ENCODE results near the gene CFAP92.

DNA sequence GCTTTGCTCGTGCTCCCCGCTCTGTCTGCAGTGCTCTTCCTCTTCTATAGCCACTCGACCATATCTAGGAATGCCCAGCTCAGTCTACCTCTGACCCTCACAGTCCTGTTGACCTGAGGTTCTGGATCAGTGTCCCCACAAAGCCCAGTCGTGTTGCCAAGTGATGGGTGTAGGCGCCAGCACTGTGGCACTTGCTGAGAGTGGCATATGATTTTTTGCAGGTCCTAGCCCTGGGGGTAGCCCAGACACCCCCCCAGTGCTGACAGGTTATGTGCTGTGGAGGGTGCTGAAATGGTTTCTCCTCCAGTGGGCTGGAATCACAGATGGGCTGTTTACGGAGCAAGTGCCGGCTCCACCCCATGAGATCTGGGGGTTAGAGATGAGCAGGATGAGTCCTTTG is 82.0 kb downstream of the CFAP92 start:
- TF ChIP-seq CTCF (IDR thresholded peaks at IDR 0.05) (no peak), EZH2 (IDR thresholded peaks at IDR 0.05; ENCODE audit: borderline replicate concordance, insufficient read depth, low read depth, low read length, poor library complexity, severe bottlenecking) (no peak)

Data from B cell (primary cell).